Vagina (tissue), 2 donors: Measurements from ENCODE around the gene HOXA6.

Experiments used
- POLR2A ChIP-seq, 2 donors: fragments of 450-650 bp; IDR thresholded peaks; one replicate each; pipeline ENCODE4 v1.6.1; 2017; ENCODE audit warnings: antibody characterized with exemption in 2 of 2, mild to moderate bottlenecking in 2 of 2, moderate library complexity in 2 of 2
- POLR2AphosphoS5 ChIP-seq, 2 donors: sonication (generic); formaldehyde crosslinking; IDR thresholded peaks; one replicate each; pipeline ENCODE4 v1.9.0; 2017; ENCODE audit warnings: antibody characterized with exemption in 2 of 2, mild to moderate bottlenecking in 2 of 2, low read depth in 1 of 2; ENCODE audit not compliant: insufficient read depth in 1 of 2
- TF ChIP-seq, protein P1 (sequence below), 3 experiments: fragments of 450-650 bp in 2 of 3; fragments of 200-600 bp in 1 of 3; sonication (generic) in 1 of 3; IDR thresholded peaks; one replicate each; pipeline ENCODE4 v1.5.1; 2017 to 2019; ENCODE audit warnings: antibody characterized with exemption in 3 of 3, mild to moderate bottlenecking in 2 of 3, moderate library complexity in 2 of 3

DNA sequence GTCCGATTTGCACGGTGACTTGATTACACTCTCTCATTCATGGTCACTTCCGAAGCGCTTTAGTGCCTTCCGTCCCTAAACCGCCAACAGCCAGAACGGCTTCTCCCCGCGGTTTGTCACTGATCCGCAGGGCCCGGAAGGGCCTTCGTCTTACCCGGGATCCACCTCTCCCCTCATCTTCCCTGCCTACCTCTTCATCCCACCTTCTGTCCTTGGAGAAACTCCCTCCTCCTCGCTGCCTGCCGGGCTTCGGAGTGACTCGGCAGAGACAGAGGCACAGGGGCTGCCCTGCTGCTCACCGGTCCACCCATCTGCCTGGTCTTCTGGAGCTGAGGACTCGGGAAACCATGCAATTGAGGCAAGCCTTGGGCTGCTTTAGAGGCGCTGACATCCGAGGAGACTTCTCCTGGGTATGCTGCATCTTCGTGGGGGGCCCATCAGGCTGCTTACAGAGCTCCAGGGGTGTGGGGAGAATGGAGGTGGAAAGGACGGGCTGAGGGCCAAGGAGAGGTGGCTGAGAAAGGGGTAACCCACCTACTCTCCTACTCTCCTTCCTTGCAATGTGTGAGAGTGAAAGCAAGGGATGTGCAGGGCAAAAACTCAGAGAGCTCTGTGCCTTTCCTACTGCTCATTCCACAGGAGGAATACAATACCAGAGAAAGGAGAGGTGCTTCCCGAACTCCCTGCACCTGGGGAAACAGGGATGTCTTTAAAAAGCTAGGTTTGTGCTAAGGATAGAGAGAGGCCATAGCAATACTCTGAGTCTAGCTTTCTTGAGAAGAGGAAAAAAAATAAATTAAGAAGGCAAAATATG is 38.5 kb upstream of the HOXA6 start:
- TF ChIP-seq, protein P1, sequence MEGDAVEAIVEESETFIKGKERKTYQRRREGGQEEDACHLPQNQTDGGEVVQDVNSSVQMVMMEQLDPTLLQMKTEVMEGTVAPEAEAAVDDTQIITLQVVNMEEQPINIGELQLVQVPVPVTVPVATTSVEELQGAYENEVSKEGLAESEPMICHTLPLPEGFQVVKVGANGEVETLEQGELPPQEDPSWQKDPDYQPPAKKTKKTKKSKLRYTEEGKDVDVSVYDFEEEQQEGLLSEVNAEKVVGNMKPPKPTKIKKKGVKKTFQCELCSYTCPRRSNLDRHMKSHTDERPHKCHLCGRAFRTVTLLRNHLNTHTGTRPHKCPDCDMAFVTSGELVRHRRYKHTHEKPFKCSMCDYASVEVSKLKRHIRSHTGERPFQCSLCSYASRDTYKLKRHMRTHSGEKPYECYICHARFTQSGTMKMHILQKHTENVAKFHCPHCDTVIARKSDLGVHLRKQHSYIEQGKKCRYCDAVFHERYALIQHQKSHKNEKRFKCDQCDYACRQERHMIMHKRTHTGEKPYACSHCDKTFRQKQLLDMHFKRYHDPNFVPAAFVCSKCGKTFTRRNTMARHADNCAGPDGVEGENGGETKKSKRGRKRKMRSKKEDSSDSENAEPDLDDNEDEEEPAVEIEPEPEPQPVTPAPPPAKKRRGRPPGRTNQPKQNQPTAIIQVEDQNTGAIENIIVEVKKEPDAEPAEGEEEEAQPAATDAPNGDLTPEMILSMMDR (IDR thresholded peaks at IDR 0.05): no peak
- no peak for TF ChIP-seq POLR2AphosphoS5 (IDR thresholded peaks at IDR 0.05; ENCODE audit: insufficient read depth in 1 of 2, low read depth in 1 of 2)
- TF ChIP-seq POLR2A (IDR thresholded peaks at IDR 0.05): no peak
